HG02884 (cell line): ENCODE results near the gene HIBADH.
A peak's percentile ranks its signal among the peaks of the same experiment; 100 is the strongest.
"Not testable (repeated sequence)": the region's sequence is repeated elsewhere in the genome, so short reads cannot be mapped to it uniquely, and the experiment has no call there.

ENCODE experiments used
- ATAC-seq: cut with Tn5 transposase; IDR thresholded peaks from one replicate; pipeline ENCODE4 v1.9.1; 2021; ENCODE audit warnings: mild to moderate bottlenecking, moderate library complexity; ENCODE audit not compliant: unreplicated experiment

The HIBADH gene

GRCh38 chr7:27605283-27605682 lies 57.4 kb downstream of the HIBADH start:
- ATAC-seq: no peak

GRCh38 chr7:27603813-27604212 lies 58.9 kb downstream of the HIBADH start:
- no peak for ATAC-seq

GRCh38 chr7:27602766-27603165 lies 59.9 kb downstream of the HIBADH start:
- no peak for ATAC-seq

- no peak for ATAC-seq
Measured at GRCh38 chr7:27601217-27601616, 61.5 kb downstream of the HIBADH start.

- no peak for ATAC-seq
Measured at GRCh38 chr7:27600247-27600646, 62.4 kb downstream of the HIBADH start.

- no peak for ATAC-seq
Measured at GRCh38 chr7:27595009-27595408, 67.7 kb downstream of the HIBADH start.

GRCh38 chr7:27593226-27593625 lies 69.5 kb downstream of the HIBADH start:
- no peak for ATAC-seq

GRCh38 chr7:27590416-27590815 lies 72.3 kb downstream of the HIBADH start:
- ATAC-seq: no peak

- ATAC-seq: no peak
Measured at GRCh38 chr7:27587429-27587828, 75.3 kb downstream of the HIBADH start.

GRCh38 chr7:27586825-27587224 lies 75.9 kb downstream of the HIBADH start:
- peak; percentile 88 for ATAC-seq

- no peak for ATAC-seq
Measured at GRCh38 chr7:27585781-27586447, 76.8 kb downstream of the HIBADH start.

GRCh38 chr7:27581906-27582305 lies 80.8 kb downstream of the HIBADH start:
- ATAC-seq: no peak

GRCh38 chr7:27581119-27581518 lies 81.6 kb downstream of the HIBADH start:
- ATAC-seq: no peak

- no peak for ATAC-seq
Measured at GRCh38 chr7:27579565-27579964, 83.1 kb downstream of the HIBADH start.

GRCh38 chr7:27578169-27578568 lies 84.5 kb downstream of the HIBADH start:
- ATAC-seq: not testable (repeated sequence)

GRCh38 chr7:27576360-27576944 lies 86.2 kb downstream of the HIBADH start:
- ATAC-seq: no peak

- ATAC-seq: no peak
Measured at GRCh38 chr7:27575613-27576012, 87.1 kb downstream of the HIBADH start.

- no peak for ATAC-seq
Measured at GRCh38 chr7:27569106-27569505, 93.6 kb downstream of the HIBADH start.

- ATAC-seq: no peak
Measured at GRCh38 chr7:27567266-27567665, 95.4 kb downstream of the HIBADH start.

GRCh38 chr7:27564881-27565482 lies 97.7 kb downstream of the HIBADH start:
- ATAC-seq: no peak

- ATAC-seq: no peak
Measured at GRCh38 chr7:27560706-27561235, 101.9 kb downstream of the HIBADH start.

GRCh38 chr7:27555670-27556069 lies 107.0 kb downstream of the HIBADH start:
- ATAC-seq: no peak
